GM19397 (cell line): ENCODE data around the gene DLL1.
"Not testable (repeated sequence)": the region's sequence is repeated elsewhere in the genome, so short reads cannot be mapped to it uniquely, and the experiment has no call there.

Experiments
- ATAC-seq: cut with Tn5 transposase; IDR thresholded peaks from one replicate; pipeline ENCODE4 v1.9.1; 2021; ENCODE audit warnings: mild to moderate bottlenecking, moderate library complexity; ENCODE audit not compliant: unreplicated experiment

Gene DLL1

GRCh38 chr6:170269151-170269845 is 21.6 kb downstream of the DLL1 start:
- no peak for ATAC-seq

DNA sequence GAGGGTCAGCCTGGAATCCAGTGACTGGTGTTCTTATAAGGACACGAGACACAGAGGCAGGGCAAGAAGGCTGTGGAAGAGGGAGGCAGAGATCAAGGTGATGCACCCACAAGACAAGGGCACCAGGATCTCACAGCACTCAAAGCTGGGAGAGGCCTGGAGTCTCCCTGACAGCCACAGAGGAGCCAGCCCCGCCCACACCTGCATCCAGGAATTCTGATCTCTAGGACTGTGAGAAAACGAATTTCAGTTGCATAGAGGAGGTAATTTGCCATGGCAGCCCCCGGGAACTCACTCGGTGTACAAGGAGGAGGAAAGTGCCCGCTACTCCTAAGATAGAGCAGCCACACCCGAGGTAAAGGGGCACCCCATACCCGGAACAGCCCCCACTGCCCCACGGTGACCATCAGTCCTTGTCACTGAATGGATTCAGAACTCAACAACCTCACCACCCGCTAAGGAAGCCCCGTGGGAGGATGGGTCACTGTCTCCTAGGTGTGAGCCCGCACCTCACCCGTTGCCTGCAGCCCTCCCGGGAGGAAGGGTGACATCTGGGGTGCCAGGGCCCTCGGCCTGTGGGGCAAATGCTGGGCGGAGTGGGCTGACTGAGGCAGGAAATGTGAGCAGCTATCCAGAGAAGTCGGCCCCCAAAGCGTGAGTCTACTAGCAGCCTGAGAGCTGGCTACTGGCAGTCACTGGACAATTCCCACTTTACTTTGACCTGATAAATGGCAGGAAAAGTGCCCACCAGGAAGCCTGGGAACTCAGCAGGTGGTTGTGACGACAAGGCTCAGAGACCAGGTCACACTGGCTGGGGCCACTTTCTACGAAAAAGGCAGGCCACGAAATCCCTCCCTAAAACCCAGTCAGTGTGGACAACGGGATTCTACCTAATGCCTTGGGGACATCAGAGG is 22.4 kb downstream of the DLL1 start:
- ATAC-seq, result no peak

DNA sequence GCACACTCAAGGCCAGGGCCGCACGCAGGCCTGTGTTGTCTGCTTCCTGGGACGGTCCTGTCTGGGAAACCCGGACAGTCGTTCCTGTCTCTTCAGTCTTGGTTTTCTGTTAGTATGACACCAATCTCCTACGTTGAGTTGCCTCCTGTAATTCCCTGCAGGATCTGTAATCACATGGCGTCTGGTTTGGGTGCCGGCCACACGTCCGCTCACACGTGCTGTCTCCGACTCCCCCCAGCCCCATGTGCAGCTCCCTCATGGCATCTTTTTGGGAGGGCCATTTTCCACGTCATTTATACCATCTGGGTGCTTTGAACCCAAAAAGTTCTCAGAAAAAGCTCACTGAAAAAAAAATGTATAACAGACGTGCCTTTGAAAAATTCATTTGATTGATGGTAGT is 23.2 kb downstream of the DLL1 start:
- ATAC-seq, result no peak

- ATAC-seq, result no peak
These were observed 24.6 kb downstream of the DLL1 start for GRCh38 chr6:170266061-170266825.

GRCh38 chr6:170265655-170266054 is 25.2 kb downstream of the DLL1 start:
- ATAC-seq, result no peak

GRCh38 chr6:170264644-170265043 is 26.2 kb downstream of the DLL1 start:
- not testable (repeated sequence) for ATAC-seq

DNA sequence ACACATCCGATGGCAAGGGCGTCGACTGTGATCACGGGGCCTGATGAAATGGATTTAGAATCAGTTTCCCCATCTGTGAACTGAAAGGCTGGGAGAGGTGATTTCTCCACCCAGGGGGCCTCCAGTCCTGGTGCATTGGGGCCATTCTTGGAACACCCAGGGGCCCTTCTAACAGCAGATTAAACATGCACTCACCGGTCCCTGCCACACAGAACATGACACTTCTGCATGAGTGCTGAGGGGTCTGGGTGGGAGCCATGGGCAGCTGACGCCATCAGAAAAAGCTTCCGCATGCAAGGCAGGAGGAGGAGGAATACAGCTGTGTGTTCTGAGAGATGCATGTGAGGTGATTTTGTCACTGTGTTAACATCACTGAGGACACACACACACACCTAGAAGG is 26.8 kb downstream of the DLL1 start:
- no peak for ATAC-seq

DNA sequence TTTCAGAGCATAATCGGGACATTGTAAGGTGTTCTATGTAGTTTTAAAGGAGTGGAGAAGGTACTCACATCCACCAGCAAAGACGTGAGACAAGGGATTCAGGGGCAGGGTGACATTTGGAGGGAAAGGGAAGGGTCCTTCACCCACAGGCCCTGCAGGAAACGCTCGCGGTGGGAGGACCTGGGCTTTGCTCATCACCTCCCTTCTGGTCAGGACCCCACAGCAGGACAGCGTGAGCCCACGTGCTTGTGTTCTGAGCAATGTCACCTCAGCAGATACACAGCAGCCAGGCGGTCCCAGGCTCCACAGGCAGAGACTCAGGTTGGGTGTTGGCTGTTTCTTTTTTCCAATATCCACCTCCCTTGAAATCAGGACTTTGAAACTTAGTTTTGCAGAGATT is 27.5 kb downstream of the DLL1 start:
- ATAC-seq, result no peak

DNA sequence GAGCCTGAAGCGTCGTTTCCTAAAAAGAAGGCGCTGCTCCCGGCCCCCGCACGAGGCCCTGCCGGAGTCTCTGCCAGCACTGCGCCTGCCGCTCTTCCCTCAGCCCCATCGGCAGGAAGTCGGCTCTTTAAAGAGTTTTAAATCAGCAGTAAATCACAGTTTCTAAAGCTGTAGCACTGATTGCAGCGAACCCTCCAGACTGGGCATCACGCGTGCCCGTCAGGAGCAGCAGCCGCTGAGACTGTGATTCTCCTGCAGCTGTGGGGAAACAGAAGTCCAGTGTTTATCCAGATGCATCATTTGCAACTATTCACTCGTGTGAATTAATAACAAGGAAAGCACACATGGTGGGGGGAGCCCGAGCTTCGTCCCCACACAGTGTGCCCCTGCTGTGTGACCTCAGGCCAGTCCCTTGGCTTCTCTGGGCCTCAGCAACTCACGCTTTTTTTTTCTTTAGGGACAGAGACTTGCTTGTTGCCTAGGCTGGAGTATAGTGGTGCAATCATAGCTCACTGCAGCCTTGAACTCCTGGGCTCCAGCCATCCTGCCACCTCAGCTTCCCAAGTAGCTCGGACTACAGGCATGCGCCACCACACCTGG is 28.3 kb downstream of the DLL1 start:
- ATAC-seq, result no peak

DNA sequence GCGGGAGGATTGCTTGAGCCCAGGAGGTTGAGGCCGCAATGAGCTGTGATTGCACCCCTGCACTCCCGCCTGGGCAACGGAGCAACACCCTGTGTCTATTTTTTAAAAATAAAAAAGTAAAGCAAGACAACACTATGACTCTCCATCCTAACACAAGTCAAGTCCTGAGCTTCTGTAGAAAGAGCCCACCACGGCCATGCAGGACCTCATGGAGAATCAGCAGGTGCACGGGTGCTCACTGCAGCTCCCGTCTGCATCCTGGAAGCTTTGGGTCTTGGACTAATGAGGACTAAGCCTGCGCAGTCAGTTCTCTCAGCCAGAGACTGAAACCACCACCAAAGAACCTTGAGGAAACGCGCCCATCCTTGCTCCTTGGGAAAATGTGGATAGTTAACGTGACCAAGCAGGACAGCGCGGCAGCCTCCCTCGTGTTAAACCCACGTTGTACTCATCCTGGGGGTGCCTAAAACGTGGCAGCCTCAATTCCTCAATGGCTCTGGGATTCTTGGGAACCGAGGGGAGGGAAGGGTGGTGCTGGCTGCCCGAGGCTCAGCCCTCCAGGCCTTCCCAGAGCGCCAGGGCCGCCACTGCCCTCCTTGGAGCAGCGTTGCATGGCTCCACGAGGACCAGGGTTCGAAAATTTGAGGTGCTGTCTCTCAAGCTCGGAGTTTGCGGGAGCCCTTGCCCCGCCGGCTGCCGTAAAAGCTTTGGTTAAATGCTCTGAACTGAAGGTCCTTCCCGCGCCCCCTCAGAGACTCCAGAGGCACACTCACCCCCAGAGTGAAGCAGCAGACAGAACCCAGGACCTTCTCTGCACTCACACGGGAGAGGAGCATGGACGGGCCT is 29.0 kb downstream of the DLL1 start:
- ATAC-seq, result no peak

GRCh38 chr6:170260686-170261085 is 30.2 kb downstream of the DLL1 start:
- ATAC-seq, result no peak

- no peak for ATAC-seq
These were observed 31.6 kb downstream of the DLL1 start for GRCh38 chr6:170259278-170259677.

- ATAC-seq, result no peak
These were observed 32.5 kb downstream of the DLL1 start for GRCh38 chr6:170258407-170258806.

- ATAC-seq, result no peak
These were observed 33.5 kb downstream of the DLL1 start for GRCh38 chr6:170257376-170257775.

GRCh38 chr6:170256641-170257040 is 34.2 kb downstream of the DLL1 start:
- ATAC-seq, result no peak

DNA sequence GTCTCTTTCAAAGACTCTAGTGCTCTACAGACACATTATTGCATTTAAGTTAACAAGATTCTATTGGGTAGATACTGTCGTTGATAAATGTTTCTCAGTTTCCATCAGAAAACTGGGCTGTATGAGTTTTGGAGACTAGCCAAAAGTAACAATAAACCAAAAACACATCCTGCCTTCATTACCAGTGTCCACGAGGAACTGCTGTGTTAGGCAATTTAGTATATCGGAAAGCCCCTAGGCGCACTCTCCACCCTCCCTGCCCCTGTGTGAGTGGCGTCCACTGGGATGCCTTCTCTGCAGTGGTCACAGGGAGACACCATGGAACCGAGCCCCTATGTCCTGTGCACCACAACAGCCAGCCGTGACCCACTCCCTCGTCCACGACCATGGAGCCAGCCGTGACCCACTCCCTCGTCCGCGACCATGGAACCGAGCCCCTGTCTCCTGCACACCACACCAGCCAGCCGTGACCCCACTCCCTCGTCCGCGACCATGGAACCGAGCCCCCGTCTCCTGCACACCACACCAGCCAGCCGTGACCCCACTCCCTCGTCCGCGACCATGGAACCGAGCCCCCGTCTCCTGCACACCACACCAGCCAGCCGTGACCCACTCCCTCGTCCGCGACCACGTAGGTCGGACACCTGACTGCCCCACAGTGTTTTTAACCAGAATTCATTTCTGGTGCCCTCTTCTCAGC is 35.3 kb downstream of the DLL1 start:
- no peak for ATAC-seq

DNA sequence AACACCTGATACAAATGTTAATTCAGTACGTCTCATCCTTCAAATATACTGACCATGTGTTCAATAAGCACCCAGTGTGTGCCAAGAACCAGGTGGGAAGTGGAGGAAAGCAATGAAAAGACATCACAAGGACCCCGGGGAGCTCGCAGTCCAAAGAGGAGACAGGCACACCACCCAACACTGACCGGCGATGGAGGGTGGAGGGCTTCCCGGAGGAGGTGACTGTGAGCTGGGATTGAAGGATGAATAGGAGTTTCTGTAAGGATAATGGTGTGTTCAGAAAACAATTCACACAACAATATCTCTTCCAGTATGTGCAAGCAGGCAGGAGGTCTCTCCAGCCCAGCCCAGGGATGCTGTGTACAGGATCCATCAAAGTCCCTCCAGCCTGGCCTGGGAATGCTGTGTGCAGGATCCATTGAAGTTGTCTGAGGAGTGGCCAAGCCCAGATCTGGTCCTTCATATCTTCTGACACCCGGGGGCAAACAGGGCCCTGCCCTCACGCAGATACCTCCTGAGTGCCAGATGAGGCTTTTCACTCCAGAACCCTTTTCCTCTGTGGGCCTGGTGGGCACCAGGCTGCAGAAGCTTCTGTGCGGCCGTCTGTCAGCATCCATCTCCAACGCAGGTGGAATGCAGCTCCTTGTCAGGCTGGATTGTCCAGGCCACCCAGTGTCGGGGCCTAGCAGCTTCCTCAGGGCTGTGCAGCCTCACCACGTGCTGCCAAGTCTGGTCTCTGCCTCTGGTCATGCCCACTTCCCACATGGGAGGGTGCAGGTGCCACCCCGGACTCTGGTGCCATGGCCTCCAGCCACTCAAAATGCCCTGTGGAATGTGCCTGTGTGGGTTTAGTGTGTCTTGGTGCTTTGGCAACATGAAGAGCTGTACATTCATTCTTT is 36.3 kb downstream of the DLL1 start:
- ATAC-seq, result no peak

DNA sequence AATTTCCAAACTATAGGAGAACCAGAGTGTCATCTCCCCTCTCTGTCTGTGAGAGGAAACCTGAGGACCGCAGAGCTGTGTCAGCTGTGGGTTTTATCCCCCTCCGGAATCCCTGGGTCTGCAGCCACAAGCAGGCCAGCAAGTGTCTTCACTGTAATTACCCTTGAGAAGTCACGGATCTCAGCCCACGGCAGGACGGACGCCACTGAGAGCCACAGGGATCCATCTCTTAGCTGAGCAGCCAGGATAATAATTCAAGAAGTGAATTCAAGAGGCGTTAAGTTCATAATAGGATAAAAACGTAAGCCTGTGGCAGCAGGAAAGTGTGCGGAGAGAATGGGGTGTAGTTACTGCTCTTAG is 37.0 kb downstream of the DLL1 start:
- no peak for ATAC-seq
